ENCODE results near the gene DNAJA3. TPM values are rescaled to one million over a fixed set of nuclear protein-coding genes. Genes with fewer than 3 reads are reported as not detected.

DNAJA3 gene
- total RNA-seq: 67.0 and 74.0 TPM in 2 replicates

DNA sequence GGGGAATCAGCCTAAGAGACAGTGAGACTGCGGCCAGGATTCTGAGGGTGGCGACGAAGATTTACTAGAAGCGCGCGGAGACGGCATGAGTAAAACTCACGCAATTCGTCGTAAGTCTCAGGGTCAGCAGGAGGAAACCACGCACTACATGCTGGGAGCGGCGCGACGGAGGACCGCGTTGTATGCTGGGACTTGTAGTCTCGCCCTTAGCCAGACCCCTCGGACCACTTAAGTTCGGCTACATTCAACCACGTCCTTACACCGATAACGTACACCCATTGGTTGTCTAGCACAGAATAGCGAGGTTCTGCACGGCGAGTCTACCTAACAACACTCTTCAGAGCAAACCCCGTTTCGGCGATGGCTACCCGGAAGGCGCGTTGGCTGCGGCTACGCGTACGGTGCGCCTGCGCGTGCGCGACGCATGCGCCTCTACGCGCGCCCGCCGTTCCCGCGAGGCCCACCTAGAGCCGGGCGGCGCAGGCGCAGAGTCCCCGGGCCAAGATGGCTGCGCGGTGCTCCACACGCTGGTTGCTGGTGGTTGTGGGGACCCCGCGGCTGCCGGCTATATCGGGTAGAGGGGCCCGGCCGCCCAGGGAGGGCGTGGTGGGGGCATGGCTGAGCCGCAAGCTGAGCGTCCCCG is at the start of gene DNAJA3:
Gene DNAJA3 (plus strand): TSS at position 491 of the 643 bp plus-strand sequence. CDS start 14 bp downstream, at position 505.

DNA sequence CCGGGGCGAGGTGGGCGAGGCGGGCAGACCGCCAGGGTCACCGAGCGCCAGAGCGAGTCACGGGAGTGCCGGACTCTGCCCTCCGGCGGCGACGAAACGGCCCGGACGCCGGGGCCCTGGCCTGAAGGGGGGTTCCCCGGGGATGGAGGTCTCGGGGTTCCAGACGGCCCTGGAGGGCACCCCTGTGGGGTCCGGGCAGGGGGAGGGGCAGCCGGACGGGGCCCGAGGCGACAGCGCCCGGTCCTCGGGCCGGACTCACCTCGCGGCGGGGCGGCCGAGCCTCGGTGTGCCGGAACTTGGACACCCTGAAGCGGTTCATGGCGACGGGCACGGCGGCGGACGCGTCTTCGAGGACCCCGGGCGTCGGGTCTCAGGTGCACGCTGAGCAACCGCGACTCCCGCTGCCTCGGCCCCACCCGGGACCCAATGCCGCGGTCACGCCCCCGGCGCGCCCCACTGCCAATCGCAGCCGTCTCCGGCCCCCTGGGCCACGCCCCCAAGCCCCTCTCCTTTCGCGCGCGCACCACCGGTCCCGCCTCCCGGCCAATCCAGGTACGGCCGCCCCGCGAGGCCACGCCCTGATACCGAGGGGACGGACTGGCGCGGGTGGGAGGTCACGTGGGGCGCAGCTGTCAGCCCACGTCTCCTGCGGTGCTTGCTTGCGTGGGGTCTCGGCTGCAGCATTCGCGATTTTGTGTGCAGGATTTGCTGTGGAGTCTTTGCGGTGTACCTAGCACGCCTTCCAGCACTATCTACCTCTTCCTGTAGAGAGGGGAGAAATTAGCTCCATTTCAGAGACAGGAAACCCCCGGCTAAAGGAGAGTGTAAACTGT is 9.3 kb upstream of the DNAJA3 start, which contains the start of gene CORO7:
Gene CORO7 (minus strand): TSS at position 397 of the 833 bp plus-strand sequence. CDS start 78 bp downstream, at position 319.

DNA sequence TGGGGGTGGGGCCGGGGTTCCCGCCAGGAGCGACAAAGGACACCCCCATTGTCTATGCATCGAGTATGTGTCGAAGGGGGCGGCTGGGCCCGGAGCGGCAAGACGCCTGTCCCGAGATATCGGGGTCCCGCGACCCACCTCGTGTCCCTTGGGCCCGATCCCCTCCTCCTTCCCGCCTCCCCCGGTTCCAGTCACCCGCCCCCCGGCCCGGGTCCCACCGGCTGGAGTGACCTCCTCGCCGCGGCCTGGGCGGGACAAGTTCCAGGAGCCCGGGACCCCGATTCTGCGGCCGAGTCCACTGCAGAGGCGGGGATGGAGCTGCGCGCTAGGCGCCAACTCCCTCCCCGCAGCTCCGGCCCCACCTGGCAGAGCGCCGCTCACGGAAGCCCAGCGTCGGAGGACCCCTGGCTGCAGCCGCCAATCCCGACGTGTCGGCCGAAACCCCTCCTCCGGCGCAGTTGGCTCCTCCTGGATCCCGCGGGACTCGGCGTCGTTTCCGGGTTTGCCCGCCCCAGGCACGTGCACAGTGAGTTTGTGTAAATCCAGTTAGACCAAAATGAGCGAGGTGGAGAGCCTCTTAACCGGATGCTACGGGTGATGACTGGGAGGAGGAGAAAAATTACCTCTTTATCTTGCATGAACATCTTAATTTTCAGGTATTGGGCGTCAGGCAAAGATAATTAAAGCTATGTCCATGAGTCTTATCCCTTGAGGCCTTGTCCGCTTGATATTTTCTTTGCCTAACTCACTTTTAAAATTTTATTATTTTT is 48.7 kb downstream of the DNAJA3 start, which contains the start of gene NMRAL1:
Gene NMRAL1 (minus strand): TSS at position 434 of the 770 bp plus-strand sequence. CDS start 493 bp downstream, outside the sequence.

DNA sequence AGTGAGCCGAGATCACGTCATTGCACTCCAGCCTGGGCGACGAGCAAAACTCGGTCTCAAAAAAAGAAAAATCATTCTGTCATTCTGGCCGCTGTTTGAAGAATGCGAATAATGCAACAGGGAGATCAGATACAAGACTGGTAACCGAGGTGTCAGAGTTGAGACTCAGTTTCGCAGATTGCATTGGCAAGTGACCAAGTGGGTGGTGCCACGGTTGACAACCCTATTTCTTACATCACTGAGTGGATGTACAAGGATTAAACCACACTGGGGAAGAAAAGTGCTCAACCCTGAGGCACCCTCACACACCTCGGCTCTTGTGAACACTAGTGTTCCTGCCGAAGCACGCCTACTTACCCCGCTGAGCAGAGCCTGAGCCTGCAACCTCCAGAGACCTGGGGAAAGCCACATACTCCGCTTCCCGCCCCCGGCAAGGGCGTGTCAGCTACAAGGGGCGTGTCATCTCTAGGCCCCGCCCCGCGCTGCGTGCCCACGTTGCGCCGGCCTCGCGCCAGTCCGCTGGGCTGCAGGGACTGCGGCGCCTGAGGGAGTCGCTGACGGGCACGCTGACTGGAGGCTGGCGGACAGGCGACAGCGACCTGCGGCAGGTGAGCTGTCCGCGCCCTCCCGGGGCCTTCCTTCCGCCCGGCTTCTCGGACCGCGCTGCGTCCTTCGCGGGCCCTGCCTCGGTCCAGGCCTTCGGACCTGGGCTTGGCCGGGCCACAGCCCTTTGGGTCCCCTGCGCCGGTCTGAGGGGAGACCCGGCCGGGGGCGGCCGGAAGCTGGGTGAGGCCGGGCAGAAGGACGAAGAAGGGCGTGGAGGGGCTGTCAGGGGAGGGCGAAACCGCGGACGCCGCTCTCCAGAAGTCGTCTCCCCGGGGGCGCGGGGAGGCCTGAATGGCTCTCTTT is 50.5 kb downstream of the DNAJA3 start, which contains the start of gene HMOX2:
Gene HMOX2 (plus strand): TSS at position 519 of the 909 bp plus-strand sequence. CDS start 29,127 bp downstream, outside the sequence.

Other genes starting within 250 kb of the DNAJA3 start
- under 0.01 TPM in 1 of 2 replicates, not detected in the other for gene SRL, start 183.8 kb upstream of the DNAJA3 start, total RNA-seq
- gene TFAP4, start 152.8 kb upstream of the DNAJA3 start, total RNA-seq: 6.0 and 14.7 TPM in 2 replicates
- 1.3 and 1.4 TPM in 2 replicates for gene GLIS2, start 109.8 kb upstream of the DNAJA3 start, total RNA-seq
- 42.6 and 45.8 TPM in 2 replicates for gene PAM16, start 74.5 kb upstream of the DNAJA3 start, total RNA-seq
- 7.5 and 15.4 TPM in 2 replicates for gene VASN, start 54.0 kb upstream of the DNAJA3 start, total RNA-seq
- gene CORO7, start 9.3 kb upstream of the DNAJA3 start, total RNA-seq: 7.2 and 18.6 TPM in 2 replicates
- gene NMRAL1, start 48.8 kb downstream of the DNAJA3 start, total RNA-seq: 52.0 and 96.1 TPM in 2 replicates
- gene HMOX2, start 50.5 kb downstream of the DNAJA3 start, total RNA-seq: 45.8 and 119 TPM in 2 replicates
- gene CDIP1, start 112.9 kb downstream of the DNAJA3 start, total RNA-seq: 9.4 and 15.1 TPM in 2 replicates
- gene C16orf96, start 130.5 kb downstream of the DNAJA3 start, total RNA-seq: under 0.01 TPM in 1 of 2 replicates, not detected in the other
- gene UBALD1, start 189.0 kb downstream of the DNAJA3 start, total RNA-seq: 5.5 and 6.3 TPM in 2 replicates
- 10.2 and 15.4 TPM in 2 replicates for gene MGRN1, start 199.0 kb downstream of the DNAJA3 start, total RNA-seq

All from tracheal epithelial cell (primary cell).